Lower leg skin (tissue), 3 donors: Measurements from ENCODE around the gene INPP5D.

Source experiments
- CTCF ChIP-seq, 3 donors: fragments of 450-650 bp; IDR thresholded peaks; one replicate each; pipeline ENCODE4 v1.5.1; 2016; ENCODE audit warnings: antibody characterized with exemption in 3 of 3, mild to moderate bottlenecking in 3 of 3, moderate library complexity in 2 of 3
- POLR2A ChIP-seq, 2 donors: fragments of 450-650 bp; IDR thresholded peaks; one replicate each; pipeline ENCODE4 v1.6.1; 2016 to 2017; ENCODE audit warnings: antibody characterized with exemption in 2 of 2, mild to moderate bottlenecking in 1 of 2, moderate library complexity in 1 of 2

- no peak for TF ChIP-seq CTCF (IDR thresholded peaks at IDR 0.05)
- no peak for TF ChIP-seq POLR2A (IDR thresholded peaks at IDR 0.05)
Measured at GRCh38 chr2:233234996-233235395, 174.9 kb downstream of the INPP5D start.
